HepG2 (cell line): ENCODE results near the gene ABCC10. TPM values are rescaled to one million over a fixed set of nuclear protein-coding genes. Genes with fewer than 3 reads are reported as not detected.

Experiments
- ARID3A ChIP-seq: IDR thresholded peaks from 2 replicates; pipeline ENCODE4 v1.6.1; 2012; ENCODE audit warnings: low read depth, low read length, improper control_type of control experiment
- E2F5 ChIP-seq: sonication (generic); formaldehyde crosslinking; conservative IDR thresholded peaks from 2 replicates; pipeline ENCODE4 v1.4.0; 2020; ENCODE audit warnings: missing genetic modification reagents
- FOXJ3 ChIP-seq: sonication (generic); formaldehyde crosslinking; IDR thresholded peaks from 2 replicates; pipeline ENCODE4 v1.4.0; 2020; ENCODE audit warnings: missing genetic modification reagents, mild to moderate bottlenecking, borderline replicate concordance
- RERE ChIP-seq: IDR thresholded peaks from 2 replicates; pipeline ENCODE4 v1.6.1; 2016; ENCODE audit warnings: low read depth, missing genetic modification reagents, missing compliant biosample characterization
- SP2 ChIP-seq: sonication (generic); formaldehyde crosslinking; IDR thresholded peaks from 2 replicates; pipeline ENCODE4 v1.5.1; 2020; ENCODE audit warnings: mild to moderate bottlenecking, missing genetic modification reagents
- THAP11 ChIP-seq: IDR thresholded peaks from 2 replicates; pipeline ENCODE4 v1.6.1; 2016; ENCODE audit warnings: missing biosample characterization, missing genetic modification reagents
- UBTF ChIP-seq: sonication (generic); formaldehyde crosslinking; IDR thresholded peaks from 2 replicates; pipeline ENCODE4 v1.4.0; 2020; ENCODE audit warnings: mild to moderate bottlenecking, missing genetic modification reagents
- ZFY ChIP-seq: sonication (generic); formaldehyde crosslinking; IDR thresholded peaks from 2 replicates; pipeline ENCODE4 v1.4.0; 2020; ENCODE audit warnings: missing genetic modification reagents
- ZNF18 ChIP-seq: sonication (generic); formaldehyde crosslinking; IDR thresholded peaks from 2 replicates; pipeline ENCODE4 v1.8.0; 2022; ENCODE audit warnings: mild to moderate bottlenecking, missing genetic modification reagents; ENCODE audit not compliant: insufficient replicate concordance
- ZNF451 ChIP-seq: sonication (generic); formaldehyde crosslinking; IDR thresholded peaks from 2 replicates; pipeline ENCODE4 v1.5.0; 2020; ENCODE audit warnings: mild to moderate bottlenecking, missing genetic modification reagents
- ZNF567 ChIP-seq: sonication (generic); formaldehyde crosslinking; IDR thresholded peaks from 2 replicates; pipeline ENCODE4 v1.8.1; 2023; ENCODE audit warnings: mild to moderate bottlenecking, missing genetic modification reagents, borderline replicate concordance
- ZNF850 ChIP-seq: sonication (generic); formaldehyde crosslinking; conservative IDR thresholded peaks from 2 replicates; pipeline ENCODE4 v1.9.0; 2021; ENCODE audit warnings: mild to moderate bottlenecking, missing genetic modification reagents
- polyA plus RNA-seq, 8 experiments: library from polyadenylated mRNA; depleted of rRNA in 3 of 8; stranded (reverse) in 7 of 8; unstranded in 1 of 8; fragments of >200 nt; fragmentation: Illumina TruSeq in 4 of 8; extraction: Trizol in 4 of 8; gene quantifications; 2 replicates each; pipeline versions ENCODE4 v1.2.1 to v1.2.3, GENCODE V29; 2011 to 2016; ENCODE audit warnings: low read depth in 4 of 8, missing spikeins in 1 of 8, mixed read lengths in 1 of 8; ENCODE audit not compliant: insufficient read depth in 1 of 8
- total RNA-seq, 5 experiments: library from RNA; depleted of rRNA; stranded (reverse); fragments of >200 nt; fragmentation: Illumina TruSeq; extraction: Trizol; gene quantifications; 2 replicates each; pipeline ENCODE4 v1.2.3, GENCODE V29; 2016; ENCODE audit warnings: low read depth in 1 of 5

The ABCC10 gene
- total and polyA plus RNA-seq, 2 of the 13 experiments (the other 11 are each of a cell fraction or from before 2014, with no cell fraction given), result 16.0 to 24.3 TPM

DNA sequence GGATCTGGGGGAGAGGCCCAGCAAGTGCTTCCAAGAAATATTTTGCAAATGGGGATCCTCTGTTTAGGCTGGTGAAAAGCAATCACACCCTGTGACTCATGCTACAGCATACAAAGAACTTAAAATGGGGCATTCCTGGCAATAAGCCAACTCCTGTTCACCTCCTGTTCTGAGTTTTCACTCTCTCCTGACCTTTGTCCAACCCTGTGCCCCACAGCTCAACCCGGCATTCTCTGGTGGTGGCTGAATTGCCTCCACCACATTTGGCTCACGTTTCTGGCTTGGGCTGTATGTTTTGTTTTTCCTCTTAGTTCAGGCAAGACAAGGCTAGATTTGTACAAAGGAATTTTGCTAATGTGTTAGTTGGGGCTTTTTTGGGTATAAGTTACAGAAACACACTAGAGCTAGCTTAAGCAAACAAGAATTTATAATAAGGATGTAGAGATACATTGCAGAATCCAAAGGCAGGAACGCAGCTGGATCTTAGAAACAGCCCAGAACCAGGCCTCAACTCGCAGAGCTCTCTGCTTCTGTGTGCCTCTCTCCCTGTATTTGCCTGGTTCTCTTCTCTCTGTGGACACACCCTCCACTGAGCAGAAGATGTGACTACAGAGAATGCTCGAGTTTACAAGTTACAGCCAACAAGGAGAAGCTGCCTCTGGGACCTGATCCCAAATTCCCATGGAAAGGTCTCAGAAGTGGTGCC is 9.4 kb downstream of the ABCC10 start (continued):
- TF ChIP-seq ZNF850 (CRISPR knock-in tag), result no peak
- peak; percentile 52; the same call in 1 of the 2 replicates for TF ChIP-seq ZFY (CRISPR knock-in tag)
- peak; percentile 72; the same call in 1 of the 2 replicates for TF ChIP-seq RERE
- TF ChIP-seq ZNF18, result peak; percentile 90
- 0 out of 2 replicates have a peak, but pooled peaks have one; percentile 28 for TF ChIP-seq UBTF (CRISPR knock-in tag)
- TF ChIP-seq SP2 (CRISPR knock-in tag), result no peak
- TF ChIP-seq ZNF567 (CRISPR knock-in tag), result peak; percentile 41; the same call in 1 of the 2 replicates
- TF ChIP-seq FOXJ3 (CRISPR knock-in tag), result peak; percentile 33; the same call in 1 of the 2 replicates
- TF ChIP-seq E2F5 (CRISPR knock-in tag), result no peak
- no peak for TF ChIP-seq ARID3A
- no peak for TF ChIP-seq ZNF451 (CRISPR knock-in tag)
- peak; percentile 68 for TF ChIP-seq THAP11 (CRISPR knock-in tag)
